ENCODE measurements around the gene ACAN.

ACAN gene

DNA sequence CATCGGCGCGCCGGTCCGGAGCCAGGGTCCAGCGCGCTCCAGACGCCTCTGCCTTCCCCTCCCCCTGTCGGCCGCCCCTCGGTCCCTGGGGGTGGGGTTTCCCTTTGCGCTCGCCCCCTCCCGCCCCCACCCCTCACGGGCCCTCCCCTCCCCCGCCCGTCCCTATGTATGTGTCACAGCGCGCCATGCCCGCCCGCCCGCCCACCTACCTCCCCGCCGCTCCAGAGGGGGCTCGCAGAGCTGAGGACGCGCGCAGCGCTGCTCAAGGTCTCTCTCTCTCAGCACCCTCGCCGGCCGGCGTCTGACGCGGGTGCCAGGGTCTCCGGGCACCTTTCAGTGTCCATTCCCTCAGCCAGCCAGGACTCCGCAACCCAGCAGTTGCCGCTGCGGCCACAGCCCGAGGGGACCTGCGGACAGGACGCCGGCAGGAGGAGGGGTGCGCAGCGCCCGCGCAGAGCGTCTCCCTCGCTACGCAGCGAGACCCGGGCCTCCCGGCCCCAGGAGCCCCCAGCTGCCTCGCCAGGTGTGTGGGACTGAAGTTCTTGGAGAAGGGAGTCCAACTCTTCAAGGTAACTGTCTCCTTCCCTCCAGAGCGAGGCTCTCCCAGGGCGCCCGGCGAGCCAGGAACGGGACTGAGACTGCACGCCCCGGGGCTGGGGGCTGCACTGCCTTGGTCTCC, at the start of gene ACAN:
Gene ACAN, plus strand, starts transcription at position 196 of the 679 bp plus-strand sequence. CDS start 32,771 bp downstream, outside the sequence.
- DNase-seq: no peak

DNA sequence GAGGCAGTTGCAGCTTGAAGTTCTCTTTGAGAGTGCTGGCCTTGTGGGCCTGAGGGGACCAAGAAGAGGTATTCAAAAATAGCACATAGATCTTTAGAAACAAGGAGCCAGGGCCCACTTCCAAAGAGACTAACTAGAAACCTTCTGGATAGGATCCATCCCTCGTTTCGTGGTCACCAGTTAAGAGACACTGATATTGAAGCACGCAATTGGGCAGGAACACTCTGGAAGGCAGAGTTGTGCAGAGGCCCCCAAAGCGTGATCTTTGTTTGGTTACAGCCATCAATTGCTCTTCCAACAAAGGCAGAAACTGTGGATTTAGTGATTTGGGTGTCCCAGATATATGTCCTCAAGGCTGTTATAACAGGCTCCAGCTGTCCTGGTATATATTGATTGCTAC, 46.7 kb upstream of the ACAN start:
- no peak for DNase-seq

DNA sequence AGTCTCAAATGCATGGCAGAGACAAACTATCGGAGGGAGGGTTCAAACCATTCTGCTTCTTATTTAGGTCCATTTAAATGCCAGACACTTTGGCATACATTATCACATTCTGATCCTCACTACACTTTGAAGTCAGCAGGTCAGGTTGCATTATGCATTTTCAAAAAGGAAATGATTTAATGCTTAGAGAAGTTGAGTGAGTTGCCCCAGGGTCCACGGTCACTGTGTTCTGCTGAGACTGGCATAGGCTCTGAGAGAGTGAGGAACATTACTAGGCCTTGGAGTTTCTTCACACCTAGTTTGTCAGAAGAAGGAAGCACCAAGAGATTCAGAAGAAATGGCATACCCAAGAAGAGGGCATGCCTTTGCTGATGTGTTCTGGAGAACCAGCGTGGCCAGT, 46.3 kb upstream of the ACAN start:
- no peak for DNase-seq

DNA sequence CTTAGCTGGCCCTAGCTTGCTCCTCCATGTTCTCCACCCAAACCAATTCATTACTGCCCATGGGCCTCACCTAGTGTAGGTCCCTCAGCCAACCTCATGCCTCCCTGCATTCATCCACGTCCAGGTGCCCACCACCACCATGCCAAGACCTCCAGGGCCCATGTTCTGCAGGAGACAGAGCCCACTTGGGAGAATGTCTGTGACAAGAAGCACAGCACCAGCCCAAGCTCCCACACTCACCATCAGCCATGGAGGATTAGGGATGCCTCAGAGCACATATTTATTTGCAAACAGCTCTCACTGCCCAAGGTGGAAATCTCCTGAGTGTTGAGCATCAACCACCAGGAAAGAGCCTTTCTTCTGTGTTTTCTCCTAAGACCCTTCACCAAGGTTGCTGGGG, 43.4 kb upstream of the ACAN start:
- DNase-seq: no peak

DNA sequence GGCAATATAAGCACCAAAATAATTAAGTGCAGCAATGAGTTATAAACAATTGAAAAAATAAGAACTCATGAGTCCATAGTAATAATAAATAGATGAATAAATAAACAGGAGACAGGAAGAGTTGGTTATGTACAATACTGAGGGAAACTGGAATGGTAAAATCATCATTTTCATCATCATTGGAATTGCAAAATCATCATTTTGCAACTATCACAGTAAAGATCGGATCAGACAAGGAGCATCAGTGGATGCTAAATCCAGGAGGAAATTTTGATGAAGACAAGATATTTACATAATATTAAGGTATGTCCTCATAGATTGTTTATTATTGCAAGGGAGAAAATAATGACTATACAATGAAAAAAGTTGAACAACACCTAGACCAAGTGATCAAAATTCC, 38.8 kb upstream of the ACAN start:
- no peak for DNase-seq

DNA sequence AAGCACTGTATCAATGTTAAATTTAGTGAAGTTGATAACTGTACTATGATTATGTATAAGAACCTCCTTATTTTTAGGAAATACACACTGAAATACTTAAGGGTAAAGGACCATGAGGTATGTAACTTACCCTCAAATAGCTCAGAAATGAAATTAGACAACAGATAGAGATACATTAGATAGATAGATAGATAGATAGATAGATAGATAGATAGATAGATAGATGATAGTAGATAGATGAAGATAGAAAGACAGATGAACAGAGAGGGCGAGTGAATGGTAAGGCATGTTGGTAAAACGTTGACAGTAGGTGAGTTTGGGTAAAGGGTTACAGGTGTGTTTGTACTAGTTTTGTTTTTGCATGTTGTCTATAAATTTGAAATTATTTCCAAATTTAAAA, 38.0 kb upstream of the ACAN start:
- DNase-seq: no peak

DNA sequence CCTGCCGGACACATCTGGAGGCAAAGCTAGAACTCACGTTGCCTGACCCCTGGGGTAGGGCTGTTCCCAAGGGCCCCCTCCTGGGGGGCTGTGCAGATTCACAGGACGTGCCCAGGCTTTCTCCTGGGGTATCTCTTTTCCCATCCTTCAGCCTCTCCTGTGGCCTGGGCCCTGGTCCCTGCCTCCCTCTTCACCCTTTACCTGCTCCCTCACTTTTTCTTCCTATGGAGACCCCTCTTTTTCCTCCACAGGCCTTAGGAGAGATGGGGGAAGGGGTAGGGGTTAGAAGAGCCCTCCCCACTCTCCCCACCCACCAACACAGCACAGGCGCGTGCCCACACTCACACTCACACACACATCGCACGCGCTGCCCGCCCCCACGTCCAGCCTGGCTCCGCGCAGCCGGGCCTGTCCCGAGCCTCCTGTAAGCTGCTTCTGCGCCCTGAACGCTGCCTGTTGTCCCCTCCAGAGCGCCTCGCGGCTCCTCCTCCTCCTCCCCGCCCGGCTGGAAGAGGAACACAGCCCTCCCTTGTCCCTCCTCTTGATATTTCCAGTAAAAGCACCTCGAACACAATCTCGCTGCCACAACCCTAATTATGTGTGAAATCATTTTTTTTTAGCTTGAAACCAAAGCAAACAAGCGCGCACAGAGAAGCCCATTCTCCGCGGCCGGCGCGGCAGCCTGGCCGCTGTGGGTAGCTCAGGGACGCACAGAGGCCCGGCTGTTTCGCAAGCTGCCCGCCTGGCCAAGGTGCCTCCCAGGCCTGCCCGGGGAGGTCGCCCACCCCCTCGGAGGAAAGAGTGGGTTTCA, 33.9 kb upstream of the ACAN start:
- DNase-seq: no peak

DNA sequence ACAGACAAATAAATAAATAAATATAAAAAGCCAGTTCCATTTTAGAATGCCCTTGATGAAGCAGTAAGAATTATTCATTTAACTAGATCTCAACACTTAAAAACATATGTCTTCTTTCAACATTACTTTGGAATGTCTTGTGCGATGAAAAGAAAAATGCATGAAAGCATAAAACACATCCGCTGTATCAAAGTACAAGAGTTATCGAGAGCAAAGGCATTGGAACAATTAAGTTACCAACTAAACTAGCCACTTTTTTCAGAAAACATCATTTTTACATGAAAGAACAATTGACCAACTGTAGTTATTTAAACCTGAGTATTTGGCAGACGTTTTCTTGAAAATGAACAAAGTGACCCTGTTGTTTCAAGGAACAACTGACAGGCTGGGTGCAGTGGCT, 27.5 kb upstream of the ACAN start:
- DNase-seq: no peak

DNA sequence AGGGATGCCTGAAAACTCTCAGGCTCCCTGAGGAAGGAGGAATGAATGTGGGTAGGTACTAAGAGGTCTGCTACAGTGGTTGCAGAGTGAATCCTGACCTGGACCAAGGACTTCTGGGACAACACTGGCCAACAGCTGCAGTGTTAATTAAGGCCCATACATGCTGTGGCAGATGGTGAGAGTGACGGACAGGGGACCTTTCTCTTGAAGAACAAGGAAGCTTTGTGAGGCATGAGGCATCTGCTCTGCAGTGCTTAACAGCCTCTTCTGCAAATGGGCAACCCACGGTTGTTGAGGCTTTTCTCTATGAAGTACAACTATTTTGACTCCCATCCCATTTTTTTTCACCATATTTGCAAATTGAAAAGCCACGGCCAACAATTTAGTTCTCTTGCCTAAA, 26.6 kb upstream of the ACAN start:
- no peak for DNase-seq

DNA sequence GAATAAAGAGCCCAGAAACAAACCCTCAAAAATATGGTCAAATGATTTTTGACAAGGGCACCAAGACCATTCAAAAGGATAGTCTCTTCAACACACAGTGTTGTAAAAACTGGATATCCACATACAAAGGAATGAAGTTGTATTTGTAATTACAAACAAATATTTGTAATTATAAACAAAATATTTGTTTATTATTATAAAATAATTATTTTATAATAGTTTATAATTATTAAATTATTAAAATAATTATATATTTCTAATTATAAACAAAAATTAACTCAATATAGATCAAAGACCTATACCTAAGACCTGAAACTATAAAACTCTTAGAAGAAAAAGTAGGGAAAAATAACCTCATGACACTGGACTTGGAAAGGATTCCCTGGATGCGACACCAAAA, 23.3 kb upstream of the ACAN start:
- DNase-seq: no peak

DNA sequence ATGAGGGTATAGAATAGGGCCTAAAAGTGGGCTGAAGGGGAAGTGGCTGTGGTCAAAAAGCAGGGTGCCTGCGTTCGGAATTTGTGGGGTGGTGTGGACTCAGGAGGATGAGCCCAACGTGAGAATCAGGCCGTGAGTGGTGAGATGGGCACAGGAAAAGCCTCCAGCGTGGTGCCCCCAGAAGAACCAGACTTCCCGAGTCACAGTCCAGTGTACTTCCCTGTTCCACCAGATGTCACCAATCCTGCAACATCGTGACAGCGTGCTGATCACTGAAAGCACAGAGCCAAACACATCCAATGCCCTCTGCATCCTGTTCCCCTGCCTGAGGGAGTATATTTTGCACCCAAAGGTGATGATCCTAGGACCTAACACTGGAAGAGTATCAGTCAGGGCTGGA, 20.8 kb upstream of the ACAN start:
- DNase-seq: no peak

DNA sequence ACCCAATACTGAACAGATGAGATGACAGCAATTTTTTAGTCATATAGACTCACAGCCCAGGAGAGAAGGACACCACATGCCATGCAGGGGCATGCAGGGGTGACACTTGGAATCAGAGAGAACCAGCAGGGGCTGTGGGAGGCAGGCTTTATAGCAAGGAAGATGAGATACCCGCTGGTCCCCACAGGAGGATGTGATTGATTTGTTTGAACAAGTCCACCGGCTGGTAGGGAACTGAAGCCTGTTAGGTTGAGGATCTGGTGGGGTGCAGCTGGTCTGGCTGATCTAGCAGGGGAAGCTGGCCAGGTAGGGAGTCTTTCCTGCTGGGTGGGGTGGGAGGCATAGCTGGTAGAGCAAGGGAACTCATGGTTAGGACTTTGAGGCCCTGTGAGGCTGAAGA, 18.0 kb upstream of the ACAN start:
- DNase-seq: no peak

DNA sequence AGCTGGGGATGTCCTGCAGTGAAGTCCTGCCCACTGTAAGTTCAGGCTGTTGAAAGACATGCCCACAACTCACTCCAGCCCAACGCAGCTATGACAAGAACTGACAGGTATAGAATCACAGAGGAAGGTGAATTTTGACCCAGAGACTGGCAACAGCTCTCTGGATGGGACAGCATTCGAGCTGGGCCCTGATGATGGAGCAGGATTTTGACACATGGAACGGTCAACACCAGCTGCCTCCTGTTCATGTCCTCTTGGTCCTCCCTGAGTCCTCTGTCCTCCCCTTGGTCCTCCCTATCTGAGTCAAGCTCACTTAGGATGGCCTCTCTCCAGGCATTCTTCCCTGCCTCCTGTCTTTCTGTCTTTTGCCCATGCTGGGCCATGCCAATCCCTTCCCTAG, 15.2 kb upstream of the ACAN start:
- no peak for DNase-seq

DNA sequence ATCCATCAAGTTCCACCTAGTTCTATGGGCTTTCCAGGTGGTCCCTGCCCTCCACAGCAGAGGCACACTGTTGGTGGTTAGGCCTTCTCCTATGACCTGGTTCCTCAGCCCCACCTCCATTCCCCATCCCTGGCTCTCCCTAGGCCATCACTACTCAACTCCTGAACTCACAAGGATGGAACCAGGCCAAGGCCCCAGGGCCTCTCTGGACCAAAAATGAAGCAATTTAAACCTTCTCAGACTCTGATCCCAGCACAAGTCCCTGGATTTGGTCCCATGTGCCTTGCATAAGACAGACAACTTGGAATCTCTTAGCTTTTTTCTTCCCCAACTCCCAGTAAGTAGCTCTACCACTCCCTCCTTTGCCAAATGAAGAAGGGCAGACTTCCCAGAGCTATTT, 14.4 kb upstream of the ACAN start:
- no peak for DNase-seq

DNA sequence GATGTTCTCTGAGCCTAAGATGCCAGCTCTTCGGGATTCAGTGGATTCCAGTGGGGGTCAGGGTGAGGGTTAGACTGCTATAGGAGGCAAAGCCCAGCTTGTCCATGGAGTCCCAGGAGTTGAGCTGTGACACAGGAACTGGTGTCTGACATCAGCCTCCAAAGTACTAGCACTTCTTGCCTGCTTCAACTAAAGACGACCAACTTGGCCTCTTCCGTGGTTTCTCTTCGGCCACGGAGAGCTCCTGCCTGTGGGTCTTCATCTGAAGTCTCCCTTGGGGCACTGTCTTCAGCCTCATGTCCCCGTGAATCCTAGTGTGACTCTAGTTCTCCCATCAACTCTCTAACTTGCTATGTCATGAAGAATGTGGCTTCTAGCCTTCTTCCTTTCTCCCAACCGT, 12.8 kb upstream of the ACAN start:
- no peak for DNase-seq

DNA sequence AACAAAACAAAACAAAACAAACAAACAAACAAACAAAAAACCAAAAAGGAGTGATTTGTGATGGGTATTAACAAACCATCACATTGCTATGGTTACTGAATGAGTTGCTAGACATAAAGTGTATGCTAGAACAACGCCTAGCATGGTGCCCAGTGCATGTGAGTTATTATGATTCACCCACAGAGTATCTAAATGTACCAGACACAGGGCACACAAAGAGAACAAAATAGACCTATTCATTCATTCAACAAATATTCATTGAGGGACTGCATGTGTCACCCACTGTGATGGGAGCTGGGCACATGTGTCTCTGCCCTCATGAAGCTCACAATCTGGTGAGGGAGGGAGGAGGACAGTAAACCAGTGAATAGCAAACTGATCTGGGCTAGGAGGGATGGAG, 11.6 kb upstream of the ACAN start:
- DNase-seq: no peak

DNA sequence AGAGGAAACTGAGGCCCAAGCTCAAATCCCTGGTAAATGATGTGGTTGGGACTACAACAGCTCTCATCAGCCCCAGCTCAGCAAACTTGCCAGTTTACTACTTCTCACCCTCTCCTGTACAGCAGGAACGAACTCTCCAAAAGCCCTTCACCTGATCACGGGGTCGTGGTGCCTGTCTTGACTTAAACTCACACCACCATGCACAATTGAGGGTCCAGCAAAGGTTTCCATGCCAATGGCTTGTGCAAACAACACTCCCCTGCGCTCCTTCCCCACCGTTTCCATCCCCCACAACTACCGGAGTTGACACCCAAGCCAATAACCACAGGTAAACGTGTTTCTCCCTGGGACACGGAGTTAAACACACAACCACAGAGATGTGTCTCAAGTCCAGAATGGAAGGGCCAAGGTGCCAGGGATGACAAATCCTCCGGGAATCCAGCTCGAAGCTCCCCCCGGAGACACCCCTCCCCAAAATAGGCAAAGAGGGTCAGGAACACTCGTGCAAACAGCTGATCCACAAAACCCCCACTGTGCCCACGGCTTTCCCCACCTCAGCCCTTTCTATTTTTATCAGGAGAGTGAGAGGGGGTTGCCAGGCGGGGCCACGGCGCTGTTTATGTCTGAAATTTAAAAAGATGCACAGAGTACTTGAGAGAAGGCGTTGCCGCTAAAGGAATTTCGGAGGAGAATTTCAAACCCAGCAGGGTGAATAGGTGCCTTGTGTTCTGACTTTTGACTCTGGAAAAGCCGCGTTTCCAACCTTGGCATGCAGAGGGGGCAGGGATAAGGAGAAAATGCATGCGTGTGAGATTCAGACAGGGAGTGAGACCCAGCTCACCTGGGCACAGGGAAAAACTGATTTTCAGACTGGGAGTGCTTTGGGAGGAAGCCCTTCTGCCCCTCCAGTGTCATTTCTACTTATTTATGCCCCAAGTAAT, 10.6 kb upstream of the ACAN start:
- DNase-seq: no peak

DNA sequence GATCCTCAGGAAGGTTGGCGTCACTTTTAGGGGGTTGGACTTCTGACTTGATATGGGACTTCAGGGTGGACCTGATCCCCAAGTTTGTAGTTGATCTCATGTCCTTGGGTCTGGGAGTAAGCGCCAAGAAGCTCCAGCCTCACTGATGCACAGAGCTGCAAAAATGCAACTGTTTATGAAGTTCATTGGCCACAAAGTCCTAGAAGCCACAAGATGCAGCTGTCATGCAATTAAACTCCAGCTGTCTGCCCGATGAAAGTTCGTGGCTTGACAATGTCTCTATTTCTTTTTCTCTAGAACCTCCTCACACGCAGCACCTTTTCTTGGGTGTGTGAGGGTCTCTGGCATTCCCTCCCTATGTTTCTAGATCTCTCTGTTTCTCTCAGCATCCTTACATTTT, 9.2 kb upstream of the ACAN start:
- no peak for DNase-seq

DNA sequence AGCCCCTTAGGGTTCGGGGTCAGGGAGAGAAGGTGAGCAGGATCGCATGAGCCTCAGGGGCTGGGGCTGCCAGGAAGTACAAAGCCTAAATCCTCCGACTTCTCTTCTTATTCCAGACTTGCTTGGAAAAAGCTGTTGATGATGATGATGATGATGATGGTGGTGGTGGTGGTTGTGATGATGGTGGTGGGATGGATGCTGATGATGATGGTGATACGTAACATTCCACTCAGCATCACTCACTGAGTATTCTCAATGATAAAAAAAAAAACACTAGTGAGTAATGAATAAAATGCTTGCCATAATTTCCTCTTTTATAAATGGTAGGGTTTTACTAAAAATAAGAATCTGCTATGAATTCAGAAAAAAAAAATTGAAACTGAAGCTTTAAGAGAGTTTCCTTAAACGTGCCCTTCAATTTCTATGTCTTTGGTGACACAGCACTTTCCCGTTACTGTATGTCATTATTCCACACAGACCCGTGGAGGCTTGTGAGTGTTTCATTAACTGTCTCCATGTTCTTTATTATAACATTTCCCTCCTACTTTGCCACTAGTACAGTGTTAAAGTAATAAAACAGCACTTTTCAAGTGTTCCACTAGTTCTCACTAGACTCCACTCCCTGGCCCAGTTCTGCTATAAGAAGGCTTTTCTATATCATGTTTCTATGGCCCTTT, 5.4 kb upstream of the ACAN start:
- DNase-seq: no peak

DNA sequence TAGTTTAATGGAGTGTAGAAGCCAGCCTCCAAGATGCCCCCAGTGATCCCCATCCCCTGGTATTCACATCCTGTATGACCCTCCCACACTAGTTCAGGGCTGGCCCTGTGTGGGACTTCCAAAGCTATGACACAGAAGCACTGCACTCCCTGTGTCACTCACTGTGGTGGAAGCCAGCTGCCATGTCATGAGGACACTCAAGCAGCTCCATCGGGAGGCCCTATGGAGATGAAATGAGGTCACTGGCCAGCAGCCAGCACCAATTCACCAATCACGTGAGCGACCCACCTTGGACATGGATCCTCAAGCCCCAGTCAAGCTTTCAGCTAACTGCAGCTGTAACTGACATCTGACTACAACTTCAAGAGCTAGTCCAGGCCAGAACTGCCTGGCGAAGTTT, 3.9 kb upstream of the ACAN start:
- DNase-seq: no peak

DNA sequence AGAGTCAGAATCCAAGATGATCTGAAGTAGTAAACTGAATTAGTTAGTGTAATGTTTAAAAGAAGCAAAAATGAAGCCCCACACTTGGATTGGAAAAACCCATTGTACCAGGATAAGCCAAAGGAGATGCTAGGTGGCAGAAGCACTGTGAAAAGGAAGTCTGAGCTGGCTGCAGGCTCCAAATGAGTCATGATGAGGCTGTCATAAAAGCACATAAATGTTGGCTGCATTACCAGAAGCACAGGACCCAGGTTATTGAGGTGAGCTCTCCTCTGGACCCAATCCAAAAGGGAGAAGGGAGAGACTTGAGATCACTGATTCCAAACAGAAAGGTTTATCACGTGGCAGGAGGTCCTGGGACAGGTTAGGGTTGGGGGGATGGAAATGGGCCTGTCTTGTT, 3.2 kb upstream of the ACAN start:
- no peak for DNase-seq

DNA sequence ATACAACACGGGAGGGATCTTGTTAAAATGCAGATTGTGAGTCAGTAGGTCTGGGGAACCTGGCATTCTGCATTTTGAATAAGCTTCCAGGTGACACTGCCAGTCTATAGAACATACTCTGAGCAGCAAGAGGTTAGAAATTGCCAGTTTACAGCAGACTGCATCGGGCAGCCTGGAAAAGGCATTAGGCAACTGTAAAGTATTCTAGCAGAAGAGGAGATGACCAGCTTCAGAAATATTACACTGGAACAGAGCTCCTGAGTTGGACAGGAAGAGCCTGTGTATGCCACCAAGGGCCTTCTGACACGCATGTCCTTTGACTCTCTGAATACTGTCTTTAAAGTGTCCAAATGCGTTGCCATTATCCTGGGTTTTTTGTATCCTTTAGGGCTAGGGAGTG, 2.5 kb upstream of the ACAN start:
- DNase-seq: no peak

Data from activated CD8-positive, alpha-beta memory T cell treated with anti-CD3 and anti-CD28 coated beads, Interleukin-2, amount 50 U/mL, for 4 hours (primary cell).